Right atrium auricular region (tissue), 2 donors: ENCODE data around the gene STK10. TPM values are rescaled to one million over a fixed set of nuclear protein-coding genes. Genes with fewer than 3 reads are reported as not detected.

Experiments
- DNase-seq: peaks from one replicate; pipeline ENCODE4 v3.0.0-alpha.2; 2019; ENCODE audit warnings: low spot score
- H3K27ac ChIP-seq, 2 donors: fragments of 200-600 bp; sonication (generic); 1 replicate in 1 of 2; 2 replicates in 1 of 2; pipeline ENCODE4 v1.5.1; 2016 to 2019
- H3K27me3 ChIP-seq, 2 donors: fragments of 200-600 bp; sonication (generic); one replicate each; pipeline versions ENCODE4 v1.5.1 to v1.6.0; 2017 to 2019
- H3K36me3 ChIP-seq: fragments of 200-600 bp; sonication (generic); one replicate; pipeline ENCODE4 v1.5.1; 2016
- H3K4me1 ChIP-seq, 2 donors: fragments of 200-600 bp; sonication (generic); one replicate each; pipeline versions ENCODE4 v1.5.1 to v1.6.0; 2017 to 2019
- H3K4me3 ChIP-seq, 2 donors: fragments of 200-600 bp; sonication (generic); 1 replicate in 1 of 2; 2 replicates in 1 of 2; pipeline ENCODE4 v1.5.1; 2017 to 2019; ENCODE audit warnings: mild to moderate bottlenecking in 1 of 2, moderate library complexity in 1 of 2
- H3K9me3 ChIP-seq, 2 donors: fragments of 200-600 bp; sonication (generic); one replicate each; pipeline ENCODE4 v1.5.1; 2019
- total RNA-seq, 2 donors: library from RNA; depleted of rRNA; stranded (reverse); fragments of >200 nt; gene quantifications; one replicate each; pipeline ENCODE4 v1.1.0, GENCODE V29; 2016
- TF ChIP-seq, protein P1 (sequence below), 2 donors: fragments of 200-600 bp; sonication (generic); IDR thresholded peaks; one replicate each; pipeline ENCODE4 v1.5.1; 2019; ENCODE audit warnings: antibody characterized with exemption in 2 of 2

STK10 gene
- total RNA-seq, 2 donors from 2014 or later = 6.9 to 10.8 TPM

DNA sequence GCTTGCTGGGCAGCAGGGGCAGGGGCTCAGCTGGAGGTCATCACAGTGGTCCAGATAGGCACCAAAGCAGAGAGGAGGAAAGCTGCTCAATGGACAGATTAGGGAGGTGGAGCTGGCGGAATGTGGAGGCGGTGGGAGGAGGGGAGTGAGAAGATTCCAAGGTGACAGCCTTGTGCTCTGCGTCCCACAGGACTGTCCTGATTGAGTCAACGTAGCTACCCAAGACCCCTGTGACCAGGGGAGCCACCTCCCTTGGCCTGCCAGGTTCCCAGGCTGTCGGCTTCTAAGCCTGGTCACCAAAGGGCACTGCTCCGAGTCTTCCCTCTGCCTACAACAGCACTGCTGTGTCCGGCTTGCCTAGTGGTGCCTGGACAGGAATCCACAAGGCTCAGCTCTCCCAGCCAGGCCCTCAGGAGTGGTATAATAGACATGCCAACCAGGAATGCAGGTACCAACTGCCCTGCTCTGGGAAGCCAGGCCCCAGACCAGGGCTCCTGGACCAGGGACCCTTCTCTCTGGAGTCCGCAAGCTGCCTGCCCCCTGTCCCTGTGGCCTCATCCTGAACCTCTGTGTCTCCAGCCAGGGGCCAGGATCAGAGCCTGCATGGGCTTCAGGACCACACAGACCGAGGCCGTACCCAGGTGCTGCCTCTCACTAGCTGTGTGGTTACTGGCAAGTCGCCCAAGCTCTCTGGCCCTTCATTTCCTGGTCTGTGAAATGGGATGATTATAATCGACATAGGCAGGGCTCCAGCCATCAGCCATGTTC, 67.9 kb downstream of the STK10 start:
- TF ChIP-seq, protein P1, sequence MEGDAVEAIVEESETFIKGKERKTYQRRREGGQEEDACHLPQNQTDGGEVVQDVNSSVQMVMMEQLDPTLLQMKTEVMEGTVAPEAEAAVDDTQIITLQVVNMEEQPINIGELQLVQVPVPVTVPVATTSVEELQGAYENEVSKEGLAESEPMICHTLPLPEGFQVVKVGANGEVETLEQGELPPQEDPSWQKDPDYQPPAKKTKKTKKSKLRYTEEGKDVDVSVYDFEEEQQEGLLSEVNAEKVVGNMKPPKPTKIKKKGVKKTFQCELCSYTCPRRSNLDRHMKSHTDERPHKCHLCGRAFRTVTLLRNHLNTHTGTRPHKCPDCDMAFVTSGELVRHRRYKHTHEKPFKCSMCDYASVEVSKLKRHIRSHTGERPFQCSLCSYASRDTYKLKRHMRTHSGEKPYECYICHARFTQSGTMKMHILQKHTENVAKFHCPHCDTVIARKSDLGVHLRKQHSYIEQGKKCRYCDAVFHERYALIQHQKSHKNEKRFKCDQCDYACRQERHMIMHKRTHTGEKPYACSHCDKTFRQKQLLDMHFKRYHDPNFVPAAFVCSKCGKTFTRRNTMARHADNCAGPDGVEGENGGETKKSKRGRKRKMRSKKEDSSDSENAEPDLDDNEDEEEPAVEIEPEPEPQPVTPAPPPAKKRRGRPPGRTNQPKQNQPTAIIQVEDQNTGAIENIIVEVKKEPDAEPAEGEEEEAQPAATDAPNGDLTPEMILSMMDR (IDR thresholded peaks at IDR 0.05) = no peak
- Histone ChIP-seq H3K27me3 (no peaks in the 10 kb centered on the region), H3K27ac (no peak overlapping the region), H3K36me3 (no peaks in the 10 kb centered on the region), H3K4me3 (no peak overlapping the region), H3K9me3 (no peaks in the 10 kb centered on the region), H3K4me1 (peaks cover 0 to 20% of the 10 kb centered on the region in 2 donors)
- DNase-seq = no peak

- no peaks in the 10 kb centered on the region for H3K36me3 ChIP-seq
- no peak for DNase-seq
- peaks cover 0 to 20% of the 10 kb centered on the region in 2 donors for H3K4me1 ChIP-seq
- no peak overlapping the region for H3K4me3 ChIP-seq
- H3K27ac ChIP-seq = no peak overlapping the region
- TF ChIP-seq, protein P1 (IDR thresholded peaks at IDR 0.05) = no peak
- no peaks in the 10 kb centered on the region for H3K9me3 ChIP-seq
- no peaks in the 10 kb centered on the region for H3K27me3 ChIP-seq
These were observed 69.1 kb downstream of the STK10 start for GRCh38 chr5:172118891-172119290.

GRCh38 chr5:172117977-172118701, 69.9 kb downstream of the STK10 start:
- no peaks in the 10 kb centered on the region for H3K27me3 ChIP-seq
- no peak overlapping the region for H3K27ac ChIP-seq
- H3K4me1 ChIP-seq = peaks cover 0 to 15% of the 10 kb centered on the region in 2 donors
- DNase-seq = no peak
- H3K4me3 ChIP-seq = no peak overlapping the region
- H3K36me3 ChIP-seq = no peaks in the 10 kb centered on the region
- H3K9me3 ChIP-seq = no peaks in the 10 kb centered on the region
- TF ChIP-seq, protein P1 (IDR thresholded peaks at IDR 0.05) = no peak

DNA sequence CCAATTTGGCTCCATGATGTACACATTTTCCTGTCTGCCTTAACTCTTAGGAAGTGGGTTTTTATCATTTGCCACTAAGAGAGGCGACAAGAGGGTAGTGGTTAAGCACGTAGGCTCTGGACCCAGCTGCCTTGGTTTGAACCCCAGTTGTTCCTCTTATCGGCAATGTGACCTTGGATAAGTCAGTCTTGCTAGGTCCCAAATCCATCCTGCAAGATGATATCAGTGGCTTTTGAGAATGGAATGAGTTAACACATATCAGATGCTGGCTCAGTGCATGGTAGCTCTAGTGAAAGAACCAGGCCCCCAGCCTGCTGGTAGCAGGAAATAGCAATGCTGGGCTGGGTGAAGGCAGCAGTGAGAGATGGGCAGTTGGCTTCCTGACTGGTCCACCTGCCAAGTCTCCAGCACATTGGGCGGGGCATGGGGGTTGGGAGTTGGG, 72.5 kb downstream of the STK10 start:
- no peak for DNase-seq
- H3K27ac ChIP-seq = no peak overlapping the region
- no peak overlapping the region for H3K4me3 ChIP-seq
- no peaks in the 10 kb centered on the region for H3K27me3 ChIP-seq
- TF ChIP-seq, protein P1 (IDR thresholded peaks at IDR 0.05) = no peak
- H3K9me3 ChIP-seq = no peaks in the 10 kb centered on the region
- no peaks in the 10 kb centered on the region for H3K36me3 ChIP-seq
- H3K4me1 ChIP-seq = peaks cover 0 to 28% of the 10 kb centered on the region in 2 donors

GRCh38 chr5:172114875-172115422, 73.1 kb downstream of the STK10 start:
- no peak overlapping the region for H3K27ac ChIP-seq
- DNase-seq = no peak

More at GRCh38 chr5:172114875-172115422, 73.1 kb downstream of the STK10 start:
- H3K4me1 ChIP-seq = peaks cover 0 to 33% of the 10 kb centered on the region in 2 donors
- TF ChIP-seq, protein P1 (IDR thresholded peaks at IDR 0.05) = no peak
- H3K27me3 ChIP-seq = no peaks in the 10 kb centered on the region
- no peak overlapping the region for H3K4me3 ChIP-seq
- H3K9me3 ChIP-seq = no peaks in the 10 kb centered on the region
- no peaks in the 10 kb centered on the region for H3K36me3 ChIP-seq
